IMR-90 (cell line): ENCODE data around the gene B4GALT1. TPM values are rescaled to one million over a fixed set of nuclear protein-coding genes. Genes with fewer than 3 reads are reported as not detected.

Source experiments
- ATAC-seq: fragments of 200-7000 bp; cut with Tn5 transposase; 2 replicates; pipeline ENCODE4 v1.9.1; 2020; ENCODE audit warnings: low read depth, mild to moderate bottlenecking, moderate library complexity
- BruUV-seq: library from RNA; stranded (reverse); fragments of 400-500 nt; replicated peaks from 2 replicates; lab custom pipeline; 2021; lab: Mats Ljungman, UMichigan
- CTCF ChIA-PET: fragments of 300-600 bp; formaldehyde crosslinking; extraction: SDS; loops from one replicate; lab custom pipeline; 2021; ENCODE audit warnings: antibody characterized with exemption; lab: Yijun Ruan, JAX
- POLR2A ChIA-PET: fragments of 300-600 bp; sonication (Branson Sonifier 250); formaldehyde crosslinking; loops from one replicate; lab custom pipeline; 2022; ENCODE audit warnings: antibody characterized with exemption; ENCODE audit not compliant: unreplicated experiment; lab: Charles Lee
- DNase-seq: peaks from one replicate; pipeline ENCODE4 v3.0.0; 2013
- H2AFZ ChIP-seq: replicated peaks from 2 replicates; pipeline ENCODE3; 2013; ENCODE audit warnings: low read length, mild to moderate bottlenecking; ENCODE audit not compliant: poor library complexity
- H2AK5ac ChIP-seq: 2 replicates; pipeline ENCODE4 v1.6.1; 2013; ENCODE audit warnings: low read depth, low read length, inconsistent platforms
- H2AK9ac ChIP-seq: replicated peaks from 2 replicates; pipeline ENCODE3; 2013; ENCODE audit warnings: mild to moderate bottlenecking, low read depth, low read length, moderate library complexity; ENCODE audit not compliant: poor library complexity
- H2BK120ac ChIP-seq: 2 replicates; pipeline ENCODE4 v1.6.1; 2013; ENCODE audit warnings: low read depth, low read length, inconsistent platforms
- H2BK15ac ChIP-seq: 3 replicates; pipeline ENCODE4 v1.6.1; 2013; ENCODE audit warnings: low read depth, low read length, inconsistent platforms
- H2BK20ac ChIP-seq: 2 replicates; pipeline ENCODE4 v1.6.1; 2013; ENCODE audit warnings: low read depth, mild to moderate bottlenecking, inconsistent platforms, low read length, moderate library complexity
- H2BK5ac ChIP-seq: 2 replicates; pipeline ENCODE4 v1.6.1; 2013; ENCODE audit warnings: mild to moderate bottlenecking, low read depth, low read length, inconsistent platforms; ENCODE audit not compliant: poor library complexity, severe bottlenecking
- H3K14ac ChIP-seq: replicated peaks from 2 replicates; pipeline ENCODE4 v1.6.1; 2013; ENCODE audit warnings: low read depth, low read length, inconsistent platforms
- H3K18ac ChIP-seq: 2 replicates; pipeline ENCODE4 v1.6.1; 2013; ENCODE audit warnings: low read depth, low read length, control low read depth
- H3K23ac ChIP-seq: 2 replicates; pipeline ENCODE4 v1.6.1; 2013; ENCODE audit warnings: low read depth, low read length, inconsistent platforms
- H3K27ac ChIP-seq: 2 replicates; pipeline ENCODE4 v1.5.1; 2013; ENCODE audit warnings: mild to moderate bottlenecking, control low read depth, low read length; ENCODE audit not compliant: insufficient read depth
- H3K27me3 ChIP-seq: 2 replicates; pipeline ENCODE4 v1.6.1; 2013; ENCODE audit warnings: low read length; ENCODE audit not compliant: control insufficient read depth, insufficient read depth
- H3K36me3 ChIP-seq: 2 replicates; pipeline ENCODE4 v1.6.1; 2013; ENCODE audit warnings: low read length, mixed read lengths; ENCODE audit not compliant: control insufficient read depth, insufficient read depth
- H3K4ac ChIP-seq: 2 replicates; pipeline ENCODE4 v1.6.1; 2013; ENCODE audit warnings: low read depth, low read length, inconsistent platforms
- H3K4me1 ChIP-seq: 2 replicates; pipeline ENCODE4 v1.6.1; 2013; ENCODE audit warnings: low read length, mixed read lengths; ENCODE audit not compliant: control insufficient read depth, insufficient read depth
- H3K4me2 ChIP-seq: 2 replicates; pipeline ENCODE4 v1.6.1; 2013; ENCODE audit warnings: low read depth, mild to moderate bottlenecking, control low read depth, low read length, moderate library complexity
- H3K4me3 ChIP-seq: 2 replicates; pipeline ENCODE4 v1.5.1; 2013; ENCODE audit warnings: low read depth, mild to moderate bottlenecking, control low read depth, low read length, moderate library complexity; ENCODE audit not compliant: insufficient read depth
- H3K56ac ChIP-seq: 2 replicates; pipeline ENCODE4 v1.6.1; 2013; ENCODE audit warnings: low read length, inconsistent platforms; ENCODE audit not compliant: insufficient read depth; ENCODE audit errors: extremely low read depth
- H3K79me1 ChIP-seq, 2 experiments: 2 replicates each; pipeline ENCODE4 v1.6.1; 2013; ENCODE audit warnings: low read length in 2 of 2, inconsistent platforms in 1 of 2, low read depth in 1 of 2
- H3K9ac ChIP-seq: 2 replicates; pipeline ENCODE4 v1.6.1; 2013; ENCODE audit warnings: low read depth, low read length, control low read depth
- H3K9me1 ChIP-seq: 2 replicates; pipeline ENCODE4 v1.6.1; 2013; ENCODE audit warnings: low read length, inconsistent platforms; ENCODE audit not compliant: insufficient read depth
- H3K9me3 ChIP-seq: 2 replicates; pipeline ENCODE4 v1.6.1; 2013; ENCODE audit warnings: low read length; ENCODE audit not compliant: control insufficient read depth, insufficient read depth
- H4K20me1 ChIP-seq: 2 replicates; pipeline ENCODE4 v1.6.1; 2013; ENCODE audit warnings: low read length, inconsistent platforms; ENCODE audit not compliant: insufficient read depth
- H4K5ac ChIP-seq: 2 replicates; pipeline ENCODE4 v1.6.1; 2013; ENCODE audit warnings: mild to moderate bottlenecking, low read depth, low read length, control low read depth
- H4K8ac ChIP-seq, 2 experiments: 2 replicates each; pipeline ENCODE4 v1.6.1; 2013; ENCODE audit warnings: low read depth in 2 of 2, low read length in 2 of 2, control low read depth in 1 of 2, inconsistent platforms in 1 of 2
- H4K91ac ChIP-seq: 2 replicates; pipeline ENCODE4 v1.6.1; 2013; ENCODE audit warnings: low read depth, low read length, inconsistent platforms; ENCODE audit not compliant: insufficient read depth
- MAFK ChIP-seq: IDR thresholded peaks from 2 replicates; pipeline ENCODE4 v1.6.1; 2012; ENCODE audit warnings: low read depth, low read length, improper control_type of control experiment
- RFX5 ChIP-seq: IDR thresholded peaks from 2 replicates; pipeline ENCODE4 v1.8.0; 2012; ENCODE audit warnings: low read depth, mild to moderate bottlenecking, low read length, moderate library complexity
- SMC3 ChIP-seq: fragments of 150-350 bp; IDR thresholded peaks from 2 replicates; pipeline ENCODE4 v1.6.1; 2016; ENCODE audit warnings: low read depth, mild to moderate bottlenecking, antibody characterized with exemption, low read length, moderate library complexity
- dilution Hi-C: fragments of 300-500 bp; cut with HindIII; formaldehyde crosslinking; loops from one replicate; pipeline ENCODE4 v1.14.3; 2018; ENCODE audit warnings: low sequenced_read_pairs; ENCODE audit not compliant: unreplicated experiment
- in situ Hi-C: fragments of 300-500 bp; cut with MboI; formaldehyde crosslinking; loops from 3 replicates; pipeline ENCODE4 v1.14.3; 2019; ENCODE audit warnings: low sequenced_read_pairs, inconsistent platforms, mixed read lengths
- intact Hi-C: fragments of 100-400 bp; cut with micrococcal nuclease; formaldehyde crosslinking; loops from 2 replicates; pipeline ENCODE4 v1.10.0; 2022
- polyA plus RNA-seq, 3 experiments: library from polyadenylated mRNA; depleted of rRNA; stranded (reverse); fragments of >200 nt; gene quantifications; 2 replicates each; pipeline ENCODE4 v1.2.3, GENCODE V29; 2012; ENCODE audit warnings: low replicate concordance in 1 of 3
- total RNA-seq: library from RNA; depleted of rRNA; stranded (reverse); fragments of >200 nt; gene quantifications from 2 replicates; pipeline ENCODE4 v1.2.3, GENCODE V29; 2012

Gene B4GALT1
- total and polyA plus RNA-seq, 2 of the 4 experiments (the other 2 are of a cell fraction) = 8.8 to 37.8 TPM

DNA sequence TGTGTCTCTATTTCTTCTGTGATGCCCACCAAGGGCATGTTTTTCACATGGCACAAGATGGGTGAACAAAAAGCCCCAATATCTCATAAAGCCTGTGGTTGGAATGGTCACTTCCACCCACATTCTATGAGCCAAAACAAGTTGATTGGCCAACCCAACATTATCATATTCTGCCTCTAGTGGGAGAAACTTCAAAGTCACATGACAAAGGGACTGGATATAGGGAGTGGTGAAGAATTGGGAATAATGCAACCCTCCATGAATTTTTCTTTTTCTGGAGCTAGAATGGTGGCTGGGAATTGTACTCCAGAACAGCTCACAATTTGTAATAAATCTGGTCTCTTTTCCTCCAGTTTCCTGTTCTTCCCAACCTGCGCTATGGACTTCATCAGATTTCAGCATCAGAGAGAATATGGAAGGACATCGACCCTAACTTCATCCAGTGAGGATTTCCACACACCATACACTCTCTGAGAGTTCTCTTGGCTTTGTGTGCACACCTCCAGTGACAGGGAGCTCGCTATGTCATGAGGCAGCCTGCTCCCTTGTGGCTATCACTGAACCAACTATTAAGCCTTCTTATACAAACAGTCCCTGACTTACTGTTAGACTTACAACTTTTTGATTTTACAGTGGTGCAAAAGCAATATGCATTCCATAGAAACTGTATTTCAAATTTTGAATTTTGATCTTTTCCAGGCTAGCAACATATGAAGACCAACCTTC, 12.0 kb upstream of the B4GALT1 start (continued):
- no peak for TF ChIP-seq SMC3

- TF ChIP-seq MAFK (no peak), RFX5 (no peak)
These were observed 10.5 kb upstream of the B4GALT1 start for GRCh38 chr9:33177639-33178038.

More at GRCh38 chr9:33177639-33178038, 10.5 kb upstream of the B4GALT1 start:
- Histone ChIP-seq H3K9ac (no peak overlapping the region), H3K9me3 (no peaks in the 10 kb centered on the region), H2BK15ac (no peak overlapping the region), H3K4me3 (no peak overlapping the region), H3K18ac (no peak overlapping the region), H3K14ac (no peak overlapping the region), H2AK9ac (no peak overlapping the region), H3K9me1 (peaks cover 5% of the 10 kb centered on the region; the same call in 1 of the 2 replicates), H3K27me3 (no peaks in the 10 kb centered on the region), H2BK20ac (no peak overlapping the region), H3K56ac (no peak overlapping the region), H2AK5ac (no peak overlapping the region), H2BK5ac (no peak overlapping the region), H3K36me3 (no peaks in the 10 kb centered on the region), H4K91ac (no peak overlapping the region), H4K8ac (no peak overlapping the region), H3K79me1 (no peaks in the 10 kb centered on the region), H4K5ac (no peak overlapping the region), H3K27ac (no peak overlapping the region), H4K20me1 (no peaks in the 10 kb centered on the region), H3K23ac (no peak overlapping the region), H2AFZ (no peak overlapping the region), H3K4me1 (peaks cover 9% of the 10 kb centered on the region), H3K4ac (no peak overlapping the region), H2BK120ac (no peak overlapping the region), H3K4me2 (no peak overlapping the region)
- in situ Hi-C loops = no loop called here
- POLR2A ChIA-PET = no interaction called here
- dilution Hi-C loops = no loop called here
- BruUV-seq = no TSS peak
- DNase-seq (no peak), ATAC-seq (no peak)
- intact Hi-C loops = no loop called here
- CTCF ChIA-PET = no interaction called here
